Measurements from ENCODE around the gene MACROD1. TPM values are rescaled to one million over a fixed set of nuclear protein-coding genes. Genes with fewer than 3 reads are reported as not detected.
A peak's percentile ranks its signal among the peaks of the same experiment; 100 is the strongest.

Gene MACROD1
- total and polyA plus RNA-seq, 9 of the 15 experiments (the other 6 are each of a cell fraction or from before 2014, with no cell fraction given) = 1.1 to 60.0 (median 26.4) TPM

DNA sequence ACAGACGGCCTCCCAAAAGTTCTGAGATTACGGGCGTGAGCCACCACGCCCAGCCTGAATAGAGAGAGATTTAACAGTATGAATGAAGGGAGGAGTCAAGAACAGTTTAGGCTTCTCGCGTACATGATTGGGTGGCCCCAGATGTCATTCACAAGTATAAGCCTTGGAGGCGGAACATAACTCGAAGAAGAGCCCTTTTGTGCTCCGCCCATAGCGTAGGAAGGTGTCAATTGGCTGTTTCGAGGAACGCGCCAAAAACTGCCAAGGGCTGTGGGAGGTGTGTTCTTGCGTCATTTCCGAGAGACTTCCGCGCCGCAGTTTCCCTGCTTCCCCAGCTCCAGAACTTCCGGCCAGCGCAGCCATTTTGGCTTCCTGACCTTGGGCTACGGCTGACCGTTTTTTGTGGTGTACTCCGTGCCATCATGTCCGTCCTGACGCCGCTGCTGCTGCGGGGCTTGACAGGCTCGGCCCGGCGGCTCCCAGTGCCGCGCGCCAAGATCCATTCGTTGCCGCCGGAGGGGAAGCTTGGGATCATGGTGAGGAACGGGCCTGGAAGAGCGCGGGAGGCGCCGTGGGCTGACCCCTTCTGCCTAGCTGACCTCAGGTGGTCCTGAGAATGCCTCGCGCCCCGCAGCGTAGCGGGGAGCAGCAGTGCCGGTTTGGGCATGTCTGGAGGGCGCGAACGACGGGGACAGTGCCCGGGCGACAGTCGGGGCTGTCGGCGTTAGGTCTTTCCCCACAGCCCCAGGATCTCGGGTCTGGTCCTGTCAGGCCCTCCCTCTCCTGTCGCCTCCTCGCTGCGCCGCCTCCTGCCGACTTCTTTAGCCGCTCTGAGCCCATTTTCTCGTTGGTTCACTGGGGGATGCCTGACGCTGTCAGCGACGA lies 191.4 kb downstream of the MACROD1 start, which contains the start of gene COX8A (continued):
- TF ChIP-seq, protein P1, sequence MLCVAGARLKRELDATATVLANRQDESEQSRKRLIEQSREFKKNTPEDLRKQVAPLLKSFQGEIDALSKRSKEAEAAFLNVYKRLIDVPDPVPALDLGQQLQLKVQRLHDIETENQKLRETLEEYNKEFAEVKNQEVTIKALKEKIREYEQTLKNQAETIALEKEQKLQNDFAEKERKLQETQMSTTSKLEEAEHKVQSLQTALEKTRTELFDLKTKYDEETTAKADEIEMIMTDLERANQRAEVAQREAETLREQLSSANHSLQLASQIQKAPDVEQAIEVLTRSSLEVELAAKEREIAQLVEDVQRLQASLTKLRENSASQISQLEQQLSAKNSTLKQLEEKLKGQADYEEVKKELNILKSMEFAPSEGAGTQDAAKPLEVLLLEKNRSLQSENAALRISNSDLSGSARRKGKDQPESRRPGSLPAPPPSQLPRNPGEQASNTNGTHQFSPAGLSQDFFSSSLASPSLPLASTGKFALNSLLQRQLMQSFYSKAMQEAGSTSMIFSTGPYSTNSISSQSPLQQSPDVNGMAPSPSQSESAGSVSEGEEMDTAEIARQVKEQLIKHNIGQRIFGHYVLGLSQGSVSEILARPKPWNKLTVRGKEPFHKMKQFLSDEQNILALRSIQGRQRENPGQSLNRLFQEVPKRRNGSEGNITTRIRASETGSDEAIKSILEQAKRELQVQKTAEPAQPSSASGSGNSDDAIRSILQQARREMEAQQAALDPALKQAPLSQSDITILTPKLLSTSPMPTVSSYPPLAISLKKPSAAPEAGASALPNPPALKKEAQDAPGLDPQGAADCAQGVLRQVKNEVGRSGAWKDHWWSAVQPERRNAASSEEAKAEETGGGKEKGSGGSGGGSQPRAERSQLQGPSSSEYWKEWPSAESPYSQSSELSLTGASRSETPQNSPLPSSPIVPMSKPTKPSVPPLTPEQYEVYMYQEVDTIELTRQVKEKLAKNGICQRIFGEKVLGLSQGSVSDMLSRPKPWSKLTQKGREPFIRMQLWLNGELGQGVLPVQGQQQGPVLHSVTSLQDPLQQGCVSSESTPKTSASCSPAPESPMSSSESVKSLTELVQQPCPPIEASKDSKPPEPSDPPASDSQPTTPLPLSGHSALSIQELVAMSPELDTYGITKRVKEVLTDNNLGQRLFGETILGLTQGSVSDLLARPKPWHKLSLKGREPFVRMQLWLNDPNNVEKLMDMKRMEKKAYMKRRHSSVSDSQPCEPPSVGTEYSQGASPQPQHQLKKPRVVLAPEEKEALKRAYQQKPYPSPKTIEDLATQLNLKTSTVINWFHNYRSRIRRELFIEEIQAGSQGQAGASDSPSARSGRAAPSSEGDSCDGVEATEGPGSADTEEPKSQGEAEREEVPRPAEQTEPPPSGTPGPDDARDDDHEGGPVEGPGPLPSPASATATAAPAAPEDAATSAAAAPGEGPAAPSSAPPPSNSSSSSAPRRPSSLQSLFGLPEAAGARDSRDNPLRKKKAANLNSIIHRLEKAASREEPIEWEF (CRISPR knock-in tag; IDR thresholded peaks at IDR 0.05) = no peak
- TF ChIP-seq, protein P2, sequence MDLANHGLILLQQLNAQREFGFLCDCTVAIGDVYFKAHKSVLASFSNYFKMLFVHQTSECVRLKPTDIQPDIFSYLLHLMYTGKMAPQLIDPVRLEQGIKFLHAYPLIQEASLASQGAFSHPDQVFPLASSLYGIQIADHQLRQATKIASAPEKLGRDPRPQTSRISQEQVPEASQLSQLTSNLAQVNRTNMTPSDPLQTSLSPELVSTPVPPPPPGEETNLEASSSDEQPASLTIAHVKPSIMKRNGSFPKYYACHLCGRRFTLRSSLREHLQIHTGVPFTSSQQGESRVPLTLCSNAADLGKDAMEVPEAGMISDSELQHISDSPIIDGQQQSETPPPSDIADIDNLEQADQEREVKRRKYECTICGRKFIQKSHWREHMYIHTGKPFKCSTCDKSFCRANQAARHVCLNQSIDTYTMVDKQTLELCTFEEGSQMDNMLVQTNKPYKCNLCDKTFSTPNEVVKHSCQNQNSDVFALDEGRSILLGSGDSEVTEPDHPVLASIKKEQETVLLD (IDR thresholded peaks at IDR 0.05) = no peak
- TF ChIP-seq ZNF217 (CRISPR knock-in tag; IDR thresholded peaks at IDR 0.05) (no peak), ZNF146 (CRISPR knock-in tag; IDR thresholded peaks at IDR 0.05; ENCODE audit: unreplicated experiment) (no peak), ZNF324 (CRISPR knock-in tag; IDR thresholded peaks at IDR 0.05) (no peak), TSC22D4 (tag; IDR thresholded peaks at IDR 0.05) (no peak), ATF1 (CRISPR knock-in tag; IDR thresholded peaks at IDR 0.05) (no peak), ATF1 (tag; IDR thresholded peaks at IDR 0.05) (peak; percentile 96), ZNF699 (CRISPR knock-in tag; IDR thresholded peaks at IDR 0.05; ENCODE audit: insufficient replicate concordance) (no peak), NFE2 (IDR thresholded peaks at IDR 0.05; ENCODE audit: low read depth) (no peak), TEAD2 (tag; IDR thresholded peaks at IDR 0.05) (no peak), ZNF354B (CRISPR knock-in tag; IDR thresholded peaks at IDR 0.05) (no peak)
- TF ChIP-seq, protein P3, sequence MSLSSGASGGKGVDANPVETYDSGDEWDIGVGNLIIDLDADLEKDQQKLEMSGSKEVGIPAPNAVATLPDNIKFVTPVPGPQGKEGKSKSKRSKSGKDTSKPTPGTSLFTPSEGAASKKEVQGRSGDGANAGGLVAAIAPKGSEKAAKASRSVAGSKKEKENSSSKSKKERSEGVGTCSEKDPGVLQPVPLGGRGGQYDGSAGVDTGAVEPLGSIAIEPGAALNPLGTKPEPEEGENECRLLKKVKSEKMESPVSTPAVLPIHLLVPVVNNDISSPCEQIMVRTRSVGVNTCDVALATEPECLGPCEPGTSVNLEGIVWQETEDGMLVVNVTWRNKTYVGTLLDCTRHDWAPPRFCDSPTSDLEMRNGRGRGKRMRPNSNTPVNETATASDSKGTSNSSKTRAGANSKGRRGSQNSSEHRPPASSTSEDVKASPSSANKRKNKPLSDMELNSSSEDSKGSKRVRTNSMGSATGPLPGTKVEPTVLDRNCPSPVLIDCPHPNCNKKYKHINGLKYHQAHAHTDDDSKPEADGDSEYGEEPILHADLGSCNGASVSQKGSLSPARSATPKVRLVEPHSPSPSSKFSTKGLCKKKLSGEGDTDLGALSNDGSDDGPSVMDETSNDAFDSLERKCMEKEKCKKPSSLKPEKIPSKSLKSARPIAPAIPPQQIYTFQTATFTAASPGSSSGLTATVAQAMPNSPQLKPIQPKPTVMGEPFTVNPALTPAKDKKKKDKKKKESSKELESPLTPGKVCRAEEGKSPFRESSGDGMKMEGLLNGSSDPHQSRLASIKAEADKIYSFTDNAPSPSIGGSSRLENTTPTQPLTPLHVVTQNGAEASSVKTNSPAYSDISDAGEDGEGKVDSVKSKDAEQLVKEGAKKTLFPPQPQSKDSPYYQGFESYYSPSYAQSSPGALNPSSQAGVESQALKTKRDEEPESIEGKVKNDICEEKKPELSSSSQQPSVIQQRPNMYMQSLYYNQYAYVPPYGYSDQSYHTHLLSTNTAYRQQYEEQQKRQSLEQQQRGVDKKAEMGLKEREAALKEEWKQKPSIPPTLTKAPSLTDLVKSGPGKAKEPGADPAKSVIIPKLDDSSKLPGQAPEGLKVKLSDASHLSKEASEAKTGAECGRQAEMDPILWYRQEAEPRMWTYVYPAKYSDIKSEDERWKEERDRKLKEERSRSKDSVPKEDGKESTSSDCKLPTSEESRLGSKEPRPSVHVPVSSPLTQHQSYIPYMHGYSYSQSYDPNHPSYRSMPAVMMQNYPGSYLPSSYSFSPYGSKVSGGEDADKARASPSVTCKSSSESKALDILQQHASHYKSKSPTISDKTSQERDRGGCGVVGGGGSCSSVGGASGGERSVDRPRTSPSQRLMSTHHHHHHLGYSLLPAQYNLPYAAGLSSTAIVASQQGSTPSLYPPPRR (CRISPR knock-in tag; IDR thresholded peaks at IDR 0.05; ENCODE audit: borderline replicate concordance) = peak; percentile 47; the same call in 1 of the 2 replicates
